DMS153 treated with DMSO at 0.1 percent for 48 hours (cell line): ENCODE measurements around the gene MICAL2.

ENCODE experiments used
- DNase-seq: peaks from one replicate; lab custom pipeline; 2025; ENCODE audit not compliant: unreplicated experiment; lab: John Stamatoyannopoulos, UW

Gene MICAL2

GRCh38 chr11:12117611-12118010, 7.2 kb downstream of the MICAL2 start:
- no peak for DNase-seq

- DNase-seq, result peak; percentile 15
Measured at GRCh38 chr11:12118949-12119348, 8.6 kb downstream of the MICAL2 start.

- DNase-seq, result no peak
Measured at GRCh38 chr11:12119502-12119901, 9.1 kb downstream of the MICAL2 start.

- no peak for DNase-seq
Measured at GRCh38 chr11:12120031-12121008, 9.9 kb downstream of the MICAL2 start.

GRCh38 chr11:12121011-12121410, 10.6 kb downstream of the MICAL2 start:
- no peak for DNase-seq

- peak; percentile 69 for DNase-seq
Measured at GRCh38 chr11:12121517-12121916, 11.1 kb downstream of the MICAL2 start.

- no peak for DNase-seq
Measured at GRCh38 chr11:12122083-12122482, 11.7 kb downstream of the MICAL2 start.

GRCh38 chr11:12123273-12123672, 12.9 kb downstream of the MICAL2 start:
- DNase-seq, result no peak

- DNase-seq, result no peak
Measured at GRCh38 chr11:12123799-12124198, 13.4 kb downstream of the MICAL2 start.

GRCh38 chr11:12124306-12124705, 13.9 kb downstream of the MICAL2 start:
- no peak for DNase-seq

DNA sequence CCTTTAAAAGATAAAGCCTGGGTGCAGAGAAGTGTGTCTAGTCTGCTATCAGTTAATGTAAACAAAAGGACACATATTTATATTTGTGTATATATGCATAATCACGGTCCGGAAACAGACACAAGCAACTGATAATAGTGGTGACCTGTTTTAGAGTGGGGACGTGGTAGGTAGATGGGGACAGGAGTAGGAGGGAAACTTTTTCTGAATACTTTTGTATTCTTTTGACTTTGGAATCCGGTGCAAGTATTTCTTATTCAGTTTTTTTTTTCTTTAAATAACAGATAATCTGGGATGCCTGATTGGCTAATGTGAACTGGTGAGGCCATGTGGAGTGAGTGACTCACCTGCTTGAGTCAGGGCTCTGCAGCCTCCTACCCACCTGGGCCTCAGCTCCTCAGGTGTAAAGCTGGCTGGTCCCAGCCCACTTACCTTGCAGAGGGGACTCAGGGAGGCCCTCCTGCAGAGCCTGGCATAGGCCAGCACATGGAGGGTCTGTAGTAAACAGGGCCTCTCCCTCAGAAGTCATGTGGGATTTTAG, 15.3 kb downstream of the MICAL2 start:
- DNase-seq, result no peak

DNA sequence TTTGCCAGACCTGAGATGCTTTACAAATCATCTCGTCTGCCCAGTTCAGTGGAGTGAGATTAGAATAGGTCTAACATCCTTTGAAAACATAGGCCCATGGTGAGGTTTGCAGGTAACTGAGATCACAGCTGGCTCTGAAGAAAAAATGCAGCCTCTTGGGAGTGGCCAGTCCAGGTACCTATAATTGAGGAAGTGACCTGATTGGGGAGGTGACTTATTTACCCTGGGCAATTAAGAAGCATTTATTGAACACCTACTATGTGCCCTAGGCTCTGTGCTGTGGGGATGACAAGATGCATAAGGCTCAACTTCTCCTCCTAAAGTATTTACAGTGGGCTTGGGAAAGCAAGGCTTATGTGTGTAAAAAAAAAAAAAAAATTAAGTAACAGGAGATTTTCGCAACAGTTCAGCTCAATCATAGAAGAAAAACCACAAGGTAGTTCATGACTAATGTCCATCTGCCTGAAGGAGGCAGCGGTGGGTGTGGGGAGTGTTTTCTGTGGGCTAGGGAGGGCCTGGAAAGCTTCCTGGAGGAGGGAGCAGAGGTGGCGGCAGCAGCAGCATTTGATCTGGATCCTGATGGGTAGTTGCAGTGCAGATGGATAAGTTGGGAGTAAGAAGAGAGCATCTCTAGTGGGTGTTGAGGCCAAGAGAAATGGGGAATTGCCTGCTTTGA, 16.1 kb downstream of the MICAL2 start:
- DNase-seq, result no peak

DNA sequence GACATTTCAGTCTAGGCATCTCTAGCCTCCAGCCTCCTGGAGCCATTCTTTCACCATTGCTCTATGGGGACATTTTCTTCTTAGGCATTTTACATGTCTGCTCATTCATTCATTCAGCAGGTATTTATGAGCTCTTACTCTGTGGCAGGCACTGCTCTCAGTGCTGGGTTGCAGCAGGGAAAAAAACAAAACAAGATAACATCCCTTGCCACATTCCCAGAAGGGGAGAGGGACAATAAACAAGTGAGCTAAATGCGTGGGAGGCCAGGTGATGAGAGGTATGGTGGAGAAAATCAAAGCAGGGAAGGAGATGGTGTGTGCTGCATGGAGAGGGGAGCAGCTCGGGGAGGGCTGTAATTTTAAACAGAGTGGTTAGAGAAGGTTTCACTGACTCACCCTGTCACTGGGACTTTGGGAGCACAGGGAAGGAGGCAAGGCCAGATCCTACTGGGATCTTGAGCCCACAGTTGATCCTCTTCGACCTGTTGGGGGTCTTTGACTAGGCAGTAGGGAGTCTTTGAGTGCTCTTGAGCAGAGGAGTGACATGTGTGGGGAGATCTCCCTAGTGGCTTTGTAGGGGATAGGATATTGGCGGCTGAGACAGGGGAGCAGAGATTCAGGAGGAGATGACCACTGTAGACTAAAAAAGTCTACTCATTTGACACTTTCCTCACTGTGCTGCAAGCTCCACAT, 17.0 kb downstream of the MICAL2 start:
- no peak for DNase-seq

GRCh38 chr11:12128301-12128751, 17.9 kb downstream of the MICAL2 start:
- no peak for DNase-seq

DNA sequence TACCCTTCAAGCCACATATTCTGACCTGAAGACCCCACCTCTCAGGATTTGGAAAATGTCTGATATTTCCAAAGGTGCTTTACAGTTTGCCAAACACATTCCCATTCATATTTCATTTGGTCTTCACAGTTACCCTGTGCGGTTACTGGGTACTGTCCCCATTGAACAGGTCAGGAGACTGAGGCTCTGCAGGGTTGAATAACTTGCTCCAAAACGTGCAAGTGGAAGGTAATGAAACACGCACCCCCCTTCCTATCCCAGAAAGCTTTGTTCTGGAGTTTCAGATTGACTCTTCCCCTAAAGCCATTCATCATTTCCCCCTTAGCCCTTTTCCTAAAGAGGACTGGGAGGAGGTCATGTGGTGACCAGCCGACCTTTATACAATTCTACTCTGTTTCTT, 18.8 kb downstream of the MICAL2 start:
- no peak for DNase-seq

DNA sequence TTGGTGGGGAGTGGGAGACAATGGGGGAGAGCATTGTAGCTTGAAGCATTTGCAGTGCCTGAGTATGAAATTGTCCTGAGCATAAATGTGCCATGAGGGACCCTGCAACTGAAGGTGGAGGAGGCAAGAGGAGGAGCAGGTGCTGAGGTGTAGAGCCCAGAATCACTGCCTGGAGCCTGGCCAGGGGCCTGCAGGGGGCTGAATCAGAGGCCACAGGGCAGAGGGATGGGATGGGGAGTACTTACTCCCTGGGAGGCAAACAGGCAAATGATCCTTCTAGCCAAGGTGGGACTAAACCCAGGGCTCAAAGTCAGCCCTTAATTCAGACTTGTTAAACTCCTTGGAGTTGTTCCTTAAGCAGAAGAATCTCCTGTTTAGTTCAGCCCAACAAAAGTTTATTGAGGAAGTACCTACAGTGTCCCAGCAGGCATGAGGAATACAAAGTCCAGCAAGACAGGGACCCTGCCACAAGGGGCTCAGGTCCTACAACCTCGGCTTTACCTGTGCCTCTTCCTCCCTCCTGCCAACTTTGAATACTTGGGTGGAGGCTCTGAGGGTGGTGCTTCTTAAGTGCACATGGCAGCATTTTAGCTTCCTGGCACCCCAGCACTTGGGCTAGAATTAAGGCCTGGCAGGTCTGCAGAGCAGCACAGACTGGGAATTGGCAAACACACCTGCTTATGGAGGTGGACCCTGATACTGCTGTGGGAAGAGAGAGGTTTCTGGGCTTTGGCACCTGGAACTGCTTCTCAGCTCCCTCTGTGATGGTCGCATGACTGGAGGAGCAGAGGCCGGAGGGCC, 20.0 kb downstream of the MICAL2 start:
- no peak for DNase-seq

DNA sequence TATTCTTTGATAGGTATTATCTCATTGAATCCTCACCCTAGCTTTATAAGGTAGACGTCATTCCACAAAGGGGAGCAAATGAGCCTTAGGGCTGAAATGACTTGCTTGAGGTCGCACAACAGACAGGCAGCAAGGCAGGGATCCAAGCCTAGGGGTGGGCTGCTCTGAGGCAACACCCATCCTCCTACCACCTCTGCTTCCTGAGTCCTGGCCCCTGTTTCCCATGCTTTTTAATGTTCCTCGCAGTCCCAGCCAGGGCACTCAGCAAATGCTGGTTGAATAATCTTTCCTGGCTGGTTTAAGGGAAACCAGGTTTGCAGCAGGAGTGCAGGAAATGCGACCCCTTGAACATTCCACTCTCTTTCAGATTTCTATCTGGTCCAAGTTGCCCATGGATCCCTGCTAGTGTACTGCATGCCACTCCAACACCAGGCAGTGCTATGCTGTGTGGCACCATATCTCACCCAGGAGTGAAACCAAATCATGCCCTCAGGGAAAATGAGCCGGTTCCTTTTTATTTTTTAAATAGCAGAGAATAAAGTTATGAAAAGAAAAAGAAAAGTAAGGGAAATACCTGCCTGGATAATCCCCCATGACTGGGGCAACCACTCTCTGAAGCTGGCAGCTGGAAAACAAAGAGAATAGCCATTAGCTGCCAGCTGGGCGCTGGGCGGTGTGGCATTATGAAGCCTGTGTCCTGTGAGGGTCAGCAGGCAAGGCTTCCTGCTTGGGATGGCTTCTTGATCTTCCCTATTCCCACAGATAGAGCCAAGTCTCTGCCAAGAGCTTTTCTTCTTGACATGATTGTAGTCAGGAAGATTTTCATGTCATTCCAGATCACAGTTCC, 21.8 kb downstream of the MICAL2 start:
- no peak for DNase-seq

GRCh38 chr11:12132790-12133145, 22.4 kb downstream of the MICAL2 start:
- DNase-seq, result no peak

DNA sequence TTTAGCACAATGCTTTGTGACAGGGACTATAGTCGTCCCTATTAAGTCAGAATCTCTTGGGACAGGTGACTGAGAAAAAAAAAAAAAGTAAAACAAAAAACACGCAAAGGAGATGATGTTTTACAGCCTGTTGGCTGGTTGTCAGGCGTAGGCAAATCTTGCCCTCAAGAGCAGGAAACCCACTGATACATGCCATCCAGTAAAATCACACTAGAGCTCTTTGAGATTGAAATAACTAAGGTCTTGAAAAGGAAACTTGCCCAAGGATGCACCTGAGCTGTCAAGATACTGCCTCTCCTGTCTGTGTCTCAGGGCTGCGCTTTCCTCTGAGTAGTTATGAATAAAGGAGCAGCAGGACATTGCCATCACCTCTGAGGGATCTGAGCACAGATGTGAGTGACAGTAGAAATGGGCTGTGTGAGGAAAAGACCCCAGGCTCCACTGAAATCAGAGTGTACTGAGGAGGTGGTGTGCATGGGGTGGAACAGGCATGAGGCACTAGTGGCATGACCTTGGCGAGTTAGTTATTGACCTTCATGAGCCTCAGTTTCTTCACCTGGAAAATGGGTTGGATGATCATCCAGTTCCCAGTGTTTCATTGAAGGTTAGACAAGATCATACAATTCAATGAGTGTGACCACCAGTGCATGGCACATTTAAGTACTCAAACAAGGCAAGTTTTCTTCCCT, 23.3 kb downstream of the MICAL2 start:
- DNase-seq, result no peak
